Muscle of back (tissue), 13 donors: ENCODE measurements around the gene MRPS18C. TPM values are rescaled to one million over a fixed set of nuclear protein-coding genes. Genes with fewer than 3 reads are reported as not detected.
A peak's percentile ranks its signal among the peaks of the same experiment; 100 is the strongest.

Experiments
- DNase-seq, 3 donors: peaks; one replicate each; pipeline versions ENCODE4 v3.0.0 to v3.0.0-alpha.2; 2013
- long read RNA-seq, 9 donors: transcript quantifications; one replicate each; lab custom pipeline, GENCODE V29; 2026
- polyA plus RNA-seq, 10 donors: library from polyadenylated mRNA; unstranded; fragments of 120-200 nt; gene quantifications; one replicate each; pipeline ENCODE4 v1.2.1, GENCODE V29; 2013; ENCODE audit not compliant: insufficient read length in 10 of 10

The MRPS18C gene
- 10 to 100 TPM; 44.7 to 65.0 (median 55.3) TPM for polyA plus RNA-seq
- long read RNA-seq, donor 1, transcript MRPS18C-201 (6 exons, 1,643 nt) = major isoform, 31 of 38 reads
- long read RNA-seq, donor 1, transcript MRPS18C-204 (5 exons, 666 nt) = minor isoform, 6 of 38 reads
- long read RNA-seq, donor 1, partial matches to known transcripts = 0 of 38 reads
- long read RNA-seq, donor 1, other reads (novel, unspliced or antisense) = 0 of 38 reads
- long read RNA-seq, donor 2, transcript MRPS18C-204 (5 exons, 666 nt) = minor isoform, 5 of 47 reads
- long read RNA-seq, donor 2, transcript MRPS18C-201 (6 exons, 1,643 nt) = major isoform, 40 of 47 reads
- long read RNA-seq, donor 2, partial matches to known transcripts = 0 of 47 reads
- long read RNA-seq, donor 2, other reads (novel, unspliced or antisense) = 0 of 47 reads
- long read RNA-seq, donor 3 = 0 reads
- long read RNA-seq, donor 4, transcript MRPS18C-201 (6 exons, 1,643 nt) = major isoform, 27 of 29 reads
- long read RNA-seq, donor 4, partial matches to known transcripts = 0 of 29 reads
- long read RNA-seq, donor 4, other reads (novel, unspliced or antisense) = 0 of 29 reads
- long read RNA-seq, donor 5, transcript MRPS18C-201 (6 exons, 1,643 nt) = major isoform, 77 of 101 reads
- long read RNA-seq, donor 5, partial matches to known transcripts = 18 of 101 reads
- long read RNA-seq, donor 5, other reads (novel, unspliced or antisense) = 0 of 101 reads
- long read RNA-seq, donor 6, transcript MRPS18C-201 (6 exons, 1,643 nt) = major isoform, 39 of 48 reads
- long read RNA-seq, donor 6, partial matches to known transcripts = 0 of 48 reads
- long read RNA-seq, donor 6, other reads (novel, unspliced or antisense) = 0 of 48 reads
- long read RNA-seq, donor 7, transcript MRPS18C-201 (6 exons, 1,643 nt) = major isoform, 24 of 27 reads
- long read RNA-seq, donor 7, partial matches to known transcripts = 0 of 27 reads
- long read RNA-seq, donor 7, other reads (novel, unspliced or antisense) = 0 of 27 reads
- long read RNA-seq, donor 8, transcript MRPS18C-201 (6 exons, 1,643 nt) = major isoform, 31 of 36 reads
- long read RNA-seq, donor 8, partial matches to known transcripts = 0 of 36 reads
- long read RNA-seq, donor 8, other reads (novel, unspliced or antisense) = 0 of 36 reads
- long read RNA-seq, donor 9, partial matches to known transcripts = 0 of 2 reads
- long read RNA-seq, donor 9, other reads (novel, unspliced or antisense) = 0 of 2 reads

DNA sequence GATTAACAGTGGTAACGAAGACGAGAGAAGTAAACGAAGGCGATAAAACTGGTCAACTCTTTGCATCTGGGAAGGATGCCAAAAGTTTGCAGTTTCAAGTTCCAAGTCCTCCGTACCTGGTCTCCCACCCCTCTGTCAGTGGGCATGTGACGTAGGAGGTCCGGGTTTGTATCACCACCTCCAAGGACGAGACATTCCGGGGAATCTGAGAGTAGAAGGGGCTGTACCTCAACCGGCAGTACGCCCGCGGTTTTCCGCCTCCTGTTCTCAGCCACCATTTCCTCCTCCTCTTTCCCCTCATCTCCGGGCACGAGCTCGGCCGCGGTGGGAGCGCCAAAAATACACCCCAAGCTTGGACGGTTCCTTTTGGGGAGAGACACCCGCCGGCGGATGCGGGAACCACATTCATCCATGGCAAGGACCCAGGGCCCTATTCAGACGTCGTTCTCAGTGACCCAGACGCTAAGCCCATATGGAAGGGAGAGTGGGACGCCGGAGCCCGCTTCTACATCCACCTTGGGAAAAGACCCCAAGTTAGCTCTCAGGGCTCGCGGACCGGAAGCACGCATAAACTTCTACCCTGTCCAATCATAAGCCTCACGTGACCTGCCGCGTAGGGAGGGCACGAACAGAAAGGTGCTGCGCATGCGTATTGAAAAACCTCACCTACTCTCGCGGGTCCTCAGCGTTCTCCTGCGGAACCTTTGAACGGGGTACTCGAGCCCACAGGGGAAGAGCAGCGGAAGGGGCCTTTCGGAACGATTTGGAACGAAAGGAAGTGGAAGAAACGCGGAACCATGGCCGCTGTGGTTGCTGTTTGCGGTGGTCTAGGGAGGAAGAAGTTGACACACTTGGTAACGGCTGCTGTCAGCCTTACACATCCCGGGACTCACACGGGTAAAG, at the start of gene MRPS18C, which contains the start of gene HELQ:
MRPS18C (plus strand) TSS at position 778 of the 903 bp plus-strand sequence; CDS start at position 798, 20 bp downstream.
HELQ (minus strand) TSS at position 543 of the 903 bp plus-strand sequence; CDS start at position 413, 130 bp downstream.
- peak; percentile 98 to 99 (median 99) for DNase-seq

DNA sequence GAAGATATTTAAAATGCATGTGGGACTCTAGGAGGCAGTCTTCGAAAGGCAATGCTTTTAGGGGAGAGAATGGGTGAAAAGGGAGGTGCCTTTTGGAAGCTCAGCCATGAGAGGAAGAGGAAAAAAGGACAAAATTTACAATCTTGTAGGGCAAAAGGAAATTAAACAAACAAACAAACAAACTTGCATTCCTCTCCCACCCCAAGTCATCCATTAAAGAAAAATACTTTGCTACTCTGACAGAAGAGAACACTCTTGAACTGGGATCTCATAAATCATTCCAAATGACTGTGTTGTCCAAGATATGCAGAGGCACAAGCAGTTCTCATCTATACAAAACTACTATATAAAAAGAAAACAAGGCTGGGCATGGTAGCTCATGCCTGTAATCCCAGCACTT, 47.0 kb upstream of the MRPS18C start:
- DNase-seq = no peak

DNA sequence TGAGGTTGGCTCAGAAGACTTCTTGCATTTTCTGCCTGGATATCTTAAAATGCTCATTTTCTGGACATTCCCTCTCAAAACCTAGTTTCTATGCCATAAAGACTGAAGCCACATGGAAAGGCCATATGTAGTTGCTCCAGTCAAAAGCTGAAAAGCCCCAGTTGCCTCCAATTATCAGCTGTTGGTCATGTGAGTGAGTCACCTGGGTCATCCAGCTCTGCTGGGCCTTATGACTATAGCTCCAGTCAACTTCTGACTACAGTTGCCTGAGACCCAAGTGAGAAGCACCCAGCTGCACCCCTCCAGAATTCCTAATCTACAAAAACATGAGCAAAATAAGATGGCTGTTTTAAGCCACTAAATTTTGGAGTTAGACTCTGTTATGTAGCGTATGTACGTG, 42.2 kb upstream of the MRPS18C start:
- no peak for DNase-seq

DNA sequence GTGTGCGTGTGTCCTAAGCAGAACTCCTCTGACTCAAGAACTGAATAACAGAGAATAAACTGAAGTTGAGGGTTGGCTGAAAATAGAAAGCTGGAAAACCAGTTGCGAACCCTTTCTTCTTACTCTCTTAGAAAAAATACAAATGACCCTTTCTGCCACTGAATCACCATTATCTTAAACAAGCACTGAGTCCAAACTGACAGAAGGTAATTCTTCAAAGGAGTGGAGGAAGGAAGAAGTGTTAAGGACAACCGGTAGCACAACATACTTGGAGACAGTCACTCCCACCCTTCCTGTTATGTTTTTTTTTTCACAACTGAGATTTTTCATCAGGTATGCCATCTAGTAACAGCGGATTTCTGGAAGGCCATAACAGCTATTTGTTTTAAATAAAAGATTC, 38.3 kb upstream of the MRPS18C start:
- DNase-seq = no peak

DNA sequence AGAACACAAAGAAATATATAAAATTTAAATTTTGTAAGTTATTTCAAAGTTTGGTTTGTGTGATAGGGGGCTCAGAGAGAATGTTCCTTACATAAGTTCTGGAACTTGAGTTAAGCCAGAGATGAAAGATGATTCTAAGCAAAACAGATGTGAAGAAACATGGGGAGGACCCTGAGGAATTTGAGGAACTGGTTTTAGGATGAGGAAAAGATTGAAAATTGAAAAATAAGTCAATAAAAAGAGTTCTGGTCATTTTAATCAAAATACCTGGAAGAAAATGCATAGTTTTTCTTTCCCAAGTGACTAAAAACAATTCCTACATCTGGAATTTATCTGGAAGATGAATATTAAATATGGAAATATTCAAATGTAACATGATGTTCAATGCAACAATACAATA, 37.6 kb upstream of the MRPS18C start:
- DNase-seq = peak; percentile 11 to 27 (median 13)

DNA sequence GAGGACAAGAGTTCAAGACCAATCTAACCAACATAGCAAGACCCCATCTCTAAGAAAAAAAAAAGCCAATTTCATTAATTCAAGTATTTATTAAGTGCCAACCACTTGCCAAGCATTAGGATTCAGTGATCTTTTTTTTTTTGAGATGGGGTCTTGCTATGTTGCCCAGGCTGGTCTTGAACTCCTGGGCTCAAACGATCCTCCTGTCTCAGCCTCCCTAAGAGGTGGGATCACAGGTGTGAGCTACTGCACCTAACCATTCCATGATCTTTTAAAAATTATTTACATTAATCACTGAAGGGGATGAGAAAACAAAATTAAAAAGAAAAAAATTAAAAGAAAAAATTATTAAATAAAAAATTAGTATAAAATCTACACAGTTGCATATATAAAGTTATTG, 24.7 kb upstream of the MRPS18C start:
- no peak for DNase-seq

DNA sequence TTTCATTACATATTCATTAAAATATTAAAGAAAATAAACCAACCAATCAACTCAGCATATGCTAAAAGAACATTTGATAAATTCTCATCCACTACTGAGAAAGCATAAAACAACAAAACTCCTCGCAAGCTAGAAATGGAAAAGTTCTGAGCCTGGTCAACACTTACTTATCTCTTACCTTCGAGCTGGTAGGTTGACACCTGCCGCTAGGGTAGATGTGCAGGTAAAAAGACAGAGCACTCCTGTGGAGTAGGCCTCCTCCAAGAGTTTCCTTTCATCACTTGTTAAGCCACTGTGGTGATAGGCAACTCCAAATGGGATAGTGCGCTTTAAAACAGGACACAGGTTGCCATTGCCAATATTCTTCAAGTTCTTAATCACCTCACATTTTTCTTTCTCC, 19.2 kb upstream of the MRPS18C start:
- no peak for DNase-seq

DNA sequence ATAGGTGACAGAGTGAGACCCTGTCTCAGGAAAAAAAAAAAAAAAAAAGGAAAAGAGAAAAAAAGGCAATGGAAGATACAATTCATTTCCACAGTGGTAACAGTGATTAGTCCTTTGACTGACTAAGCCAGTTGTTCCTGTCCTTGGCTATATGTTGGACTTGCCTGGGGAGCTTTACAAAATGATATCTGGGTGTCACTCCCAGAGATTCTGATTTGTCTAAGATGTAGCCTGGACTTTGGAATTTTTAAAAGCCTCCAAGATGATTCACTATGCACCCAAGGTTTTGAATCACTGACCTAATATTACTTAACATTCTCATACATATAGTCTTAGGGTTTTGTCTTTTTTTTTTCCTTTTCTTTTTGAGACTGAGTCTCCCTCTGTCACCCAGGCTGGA, 17.1 kb upstream of the MRPS18C start:
- DNase-seq = no peak

DNA sequence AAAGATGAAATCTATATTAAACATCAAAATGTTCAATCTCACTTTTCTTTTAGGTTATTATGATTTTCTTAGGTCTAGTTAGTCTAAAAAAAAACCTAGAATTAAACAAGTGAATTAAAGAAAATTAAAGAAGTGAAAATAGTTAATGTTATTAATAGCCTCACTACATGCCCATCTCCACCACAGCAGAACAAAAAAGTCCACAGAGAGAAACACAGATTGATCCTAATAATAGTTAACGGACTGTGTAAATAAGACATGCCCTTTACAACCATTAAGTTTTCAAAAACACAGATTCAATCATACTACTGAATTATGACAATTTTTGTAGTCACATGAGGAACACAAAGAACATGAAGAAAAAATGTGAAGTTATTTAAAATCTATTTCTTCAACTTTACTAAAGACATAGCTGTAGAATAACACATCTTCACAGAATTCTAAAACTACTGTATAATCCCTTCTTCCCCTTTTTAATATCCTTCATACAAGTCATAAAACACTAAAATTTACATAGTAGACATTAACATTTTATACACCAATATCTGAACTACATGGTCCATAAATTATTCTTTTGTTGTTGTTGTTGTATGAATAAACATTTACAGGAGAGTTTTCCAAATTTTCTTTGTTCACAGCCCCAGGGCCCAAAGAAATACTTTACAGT, 15.6 kb upstream of the MRPS18C start:
- DNase-seq = no peak

DNA sequence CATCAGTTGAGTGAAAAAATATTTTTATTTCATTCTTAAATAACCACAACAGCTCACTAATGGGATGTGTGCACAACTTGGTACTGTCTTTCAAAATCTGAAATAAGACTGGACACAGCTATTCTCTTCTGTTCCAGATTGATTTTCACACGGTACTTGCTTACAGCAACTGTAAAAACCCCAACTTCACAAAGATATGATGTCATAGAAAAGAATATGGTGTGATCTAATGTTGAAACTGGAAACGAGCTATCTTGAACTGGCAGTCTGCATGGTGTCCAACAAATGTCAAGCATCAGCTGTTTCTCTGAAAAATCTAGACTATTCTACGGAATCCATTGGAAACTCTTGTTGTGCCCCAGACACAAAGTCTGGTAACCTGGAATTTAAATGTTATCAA, 15.0 kb upstream of the MRPS18C start:
- no peak for DNase-seq

DNA sequence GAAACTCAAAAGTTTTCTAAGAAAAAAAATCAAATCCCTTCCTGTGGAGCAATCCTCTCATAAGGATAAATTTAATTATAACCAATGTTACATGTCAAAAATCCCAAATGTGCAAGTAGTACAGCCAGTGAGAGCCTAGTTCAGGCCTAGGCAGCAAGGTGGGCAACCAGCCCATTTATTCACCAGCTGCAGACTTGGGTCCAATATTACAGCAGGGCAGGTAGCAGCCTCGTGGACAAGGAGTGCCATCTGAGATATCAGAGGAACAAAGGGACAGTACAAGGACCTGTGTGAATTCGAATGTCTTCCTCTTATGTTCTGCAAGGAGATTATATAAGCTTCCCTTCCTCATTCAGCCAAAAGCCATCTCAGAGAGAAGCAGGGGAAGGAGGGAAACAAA, 6.8 kb upstream of the MRPS18C start:
- DNase-seq = no peak

DNA sequence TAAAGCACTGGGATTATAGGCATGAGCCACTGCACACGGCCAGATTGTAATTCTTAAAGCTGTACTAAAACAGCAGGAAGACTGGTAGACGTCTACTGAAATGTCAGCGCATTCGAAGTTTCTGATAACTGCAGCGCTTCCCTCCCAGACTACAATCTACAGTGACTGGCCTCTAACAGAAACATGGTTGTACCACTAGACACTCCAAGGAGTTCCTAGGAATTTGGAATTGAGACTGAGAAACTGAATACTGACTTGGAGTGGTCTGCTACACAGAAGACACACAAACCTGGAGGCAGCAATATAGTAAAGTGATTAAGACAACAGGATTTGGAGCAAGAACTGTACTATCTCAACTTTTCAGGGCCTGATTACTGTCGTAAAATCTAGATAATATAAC, 1.2 kb upstream of the MRPS18C start:
- DNase-seq = peak; percentile 2 to 56 (median 13)

DNA sequence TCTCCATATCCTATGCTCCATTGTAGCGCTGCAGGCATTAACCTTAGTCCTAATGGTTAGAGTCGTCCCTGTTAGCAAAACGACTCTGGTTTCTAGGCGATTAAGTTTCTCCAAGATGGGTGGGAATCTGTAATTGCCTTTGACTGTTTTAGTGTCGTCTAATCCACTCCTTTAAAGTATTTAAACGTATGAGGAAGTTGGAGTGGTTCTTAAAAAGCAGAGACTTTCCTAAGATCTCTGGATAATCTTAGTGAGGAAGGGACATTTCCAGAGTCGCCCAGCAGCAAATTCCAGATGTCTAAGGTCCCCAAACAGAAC, 285 bp downstream of the MRPS18C start:
- DNase-seq = no peak

DNA sequence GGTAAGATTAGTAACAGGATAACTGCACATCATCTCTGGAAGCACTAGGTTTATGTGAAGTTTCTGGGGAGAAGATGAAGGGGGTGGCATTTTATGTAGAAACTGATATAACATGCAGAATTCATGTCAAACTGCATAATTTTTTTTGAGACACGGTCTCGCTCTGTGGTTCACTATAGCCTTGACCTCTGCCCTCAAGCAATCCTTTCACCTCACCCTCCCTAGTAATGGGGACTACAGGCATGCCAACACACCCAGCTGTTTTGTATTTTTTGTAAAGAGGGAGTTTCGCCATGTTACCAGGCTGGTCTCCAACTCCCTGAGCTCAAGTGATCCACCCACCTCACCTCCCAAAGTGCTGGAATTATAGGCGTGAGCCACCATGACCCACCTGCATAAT, 17.6 kb downstream of the MRPS18C start:
- no peak for DNase-seq

DNA sequence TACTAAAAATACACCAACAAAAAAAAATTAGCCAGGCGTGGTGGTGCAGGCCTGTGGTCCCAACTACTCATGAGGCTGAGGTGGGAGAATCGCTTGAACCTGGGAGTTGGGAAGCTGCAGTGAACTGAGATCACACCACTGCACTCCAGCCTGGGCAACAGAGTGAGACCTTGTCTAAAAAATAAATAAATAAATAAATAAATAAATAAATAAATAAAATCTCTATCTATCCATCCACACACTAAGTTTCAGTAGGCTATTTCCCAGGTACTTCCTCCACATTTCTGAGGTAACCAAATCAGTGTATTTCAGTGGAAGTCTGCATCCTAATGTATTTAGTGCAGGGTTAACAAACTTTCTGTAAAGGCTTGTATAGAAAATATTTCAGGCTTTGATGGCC, 18.1 kb downstream of the MRPS18C start:
- no peak for DNase-seq

DNA sequence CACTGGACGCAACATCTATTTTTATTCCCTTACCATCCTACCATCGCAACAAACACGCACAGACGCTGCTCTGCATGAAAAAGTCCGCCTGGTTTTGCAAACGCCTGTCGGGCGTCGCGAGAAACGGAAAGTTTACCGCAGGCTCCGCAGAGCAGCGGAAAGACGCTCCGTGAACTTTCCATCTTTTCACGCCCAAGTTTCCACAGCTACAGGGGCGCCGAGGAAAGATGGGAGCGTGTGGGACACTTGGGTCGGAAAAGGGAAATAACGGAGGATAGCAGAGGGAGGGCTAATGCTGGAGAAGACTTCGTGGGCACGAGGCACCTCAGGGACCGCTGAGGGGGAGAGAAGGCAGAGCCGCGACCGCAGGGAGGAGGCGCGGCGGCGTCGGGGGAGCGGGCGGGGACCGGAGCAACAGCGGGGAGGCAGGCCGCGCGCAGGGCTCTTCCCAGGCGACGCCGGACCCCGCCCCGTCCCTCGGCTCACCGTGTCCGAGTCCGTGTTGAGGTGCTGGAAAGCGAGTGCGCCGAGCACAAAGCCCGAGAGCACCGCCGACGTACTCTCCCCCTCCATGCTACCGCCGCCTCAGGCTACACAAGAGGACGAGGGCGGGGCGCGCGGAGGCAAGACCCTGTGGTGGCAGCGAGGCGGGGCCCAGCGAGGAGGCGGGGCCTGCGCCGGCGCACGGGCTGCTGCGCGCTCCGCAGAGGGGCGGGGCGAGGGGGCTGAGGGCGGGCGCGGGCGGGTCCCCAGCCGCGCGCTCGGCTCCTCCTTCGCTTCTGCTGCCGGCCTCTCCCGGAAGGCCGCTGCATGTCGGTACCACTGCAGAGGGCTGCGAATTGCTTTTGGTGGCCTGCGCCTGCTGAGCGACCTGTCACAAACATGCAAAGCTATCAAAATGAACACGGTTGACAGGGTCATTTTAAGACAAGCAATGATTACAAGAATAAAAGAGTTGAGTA, 28.9 kb downstream of the MRPS18C start, which contains the start of gene ABRAXAS1:
ABRAXAS1 (minus strand) TSS at position 601 of the 962 bp plus-strand sequence; CDS start at position 573, 28 bp downstream.
- peak; percentile 95 to 98 (median 95) for DNase-seq

DNA sequence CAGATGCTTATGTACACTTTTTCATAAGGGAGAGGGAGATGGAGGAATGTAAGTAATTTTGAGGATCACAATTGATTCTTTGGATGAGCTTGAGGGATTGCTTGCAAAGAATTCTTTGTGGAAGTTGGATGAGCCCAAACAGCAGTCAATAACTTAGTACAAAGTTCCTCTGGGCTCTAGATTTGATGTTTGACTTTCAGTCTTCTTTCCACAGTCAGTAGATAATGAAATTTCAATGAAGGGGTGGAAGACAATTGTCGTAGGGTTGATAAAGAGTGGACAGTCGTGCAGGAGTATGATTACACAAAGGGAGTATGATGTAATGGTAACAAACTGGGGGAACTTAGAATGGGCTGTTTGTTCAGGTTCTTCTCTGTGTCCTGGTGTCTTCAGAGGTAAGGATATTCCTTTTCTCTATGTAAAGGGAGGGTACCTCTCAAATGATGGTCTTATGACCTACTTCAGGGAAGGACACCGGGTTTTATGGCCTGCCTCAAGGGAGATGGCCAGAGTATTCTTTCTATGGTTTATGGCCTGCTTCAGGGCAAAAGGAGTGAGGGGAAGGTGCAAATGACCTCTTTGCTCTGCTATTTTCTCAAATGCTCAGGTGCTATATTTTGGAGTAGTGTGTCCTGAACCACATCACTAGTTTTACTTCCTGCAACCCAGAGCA, 30.7 kb downstream of the MRPS18C start:
- no peak for DNase-seq

DNA sequence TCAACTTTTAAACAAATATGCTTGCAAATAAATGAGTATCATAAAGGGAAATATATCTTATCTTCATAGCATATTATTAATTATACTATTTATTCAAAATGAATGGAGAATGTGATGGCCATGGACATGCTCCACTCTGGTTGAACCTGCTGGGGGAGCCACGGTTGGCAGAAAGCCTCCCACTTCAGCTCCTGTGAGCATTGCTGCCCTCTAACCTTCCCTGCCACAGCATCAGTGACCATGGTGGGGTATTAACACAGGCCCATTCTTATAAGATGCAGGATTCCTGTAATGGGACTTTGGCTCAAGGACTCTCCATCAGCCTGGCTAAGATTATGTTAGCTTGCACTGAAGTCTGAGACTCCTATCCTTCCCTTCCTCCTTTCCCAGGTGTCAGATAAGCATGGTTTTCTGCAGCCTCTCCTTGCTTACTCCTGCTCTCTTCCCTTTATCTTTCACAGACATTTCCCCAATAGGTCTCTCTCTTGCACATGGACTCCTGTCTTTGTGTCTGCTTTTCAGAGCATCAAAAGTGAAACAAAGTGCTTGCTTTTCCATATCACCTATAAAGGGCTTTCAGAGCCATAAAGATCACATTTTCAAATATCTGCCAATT, 34.0 kb downstream of the MRPS18C start:
- no peak for DNase-seq
